ENCODE results near the gene HOXA3. TPM values are rescaled to one million over a fixed set of nuclear protein-coding genes. Genes with fewer than 3 reads are reported as not detected.

HOXA3 gene
- polyA plus RNA-seq, 2 of the 4 experiments (the other 2 are of a cell fraction) = 3.3 to 8.7 TPM

DNA sequence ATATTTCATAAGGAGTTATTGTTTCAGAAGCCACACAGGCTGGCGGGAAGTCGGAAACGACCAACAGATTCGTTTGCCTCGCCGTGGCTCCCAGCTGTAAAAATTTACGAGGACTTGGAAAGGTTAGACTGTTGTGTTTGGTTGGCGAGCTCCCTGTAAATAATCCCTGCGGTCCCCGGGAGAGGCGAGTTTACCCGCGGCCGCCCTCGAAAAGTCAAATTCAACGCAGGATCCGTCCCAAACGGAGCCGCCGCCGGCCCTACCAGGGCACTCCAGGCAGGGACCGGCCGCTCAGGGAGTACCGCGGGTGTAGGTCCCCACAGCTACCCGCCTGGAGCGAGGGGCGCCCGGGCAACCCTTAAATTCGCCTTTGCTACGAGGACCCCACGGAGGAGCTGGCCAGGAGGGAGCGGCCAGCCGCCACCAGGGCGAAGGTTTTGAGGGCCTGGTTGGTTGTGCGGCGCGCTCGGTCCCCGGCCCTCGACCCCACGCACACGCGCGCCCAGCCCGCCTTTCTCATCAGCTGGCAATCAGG lies 13.7 kb upstream of the HOXA3 start:
- Histone ChIP-seq H3K4me1 (peaks cover 7% of the 10 kb centered on the region; the same call in 1 of the 3 replicates), H3K4me2 (no peak overlapping the region), H3K27ac (no peak overlapping the region), H3K9me3 (no peaks in the 10 kb centered on the region), H3K4me3 (no peak overlapping the region)
- TF ChIP-seq FOSB (CRISPR knock-in tag; IDR thresholded peaks at IDR 0.05) (no peak), HES2 (IDR thresholded peaks at IDR 0.05) (no peak), NFE2L2 (conservative IDR thresholded peaks at IDR 0.05; ENCODE audit: low read length) (no peak), ATOH8 (CRISPR knock-in tag; IDR thresholded peaks at IDR 0.05; ENCODE audit: low read depth) (no peak), EHMT2 (IDR thresholded peaks at IDR 0.05; ENCODE audit: low read depth) (no peak), REST (IDR thresholded peaks at IDR 0.05) (no peak), ESRRA (IDR thresholded peaks at IDR 0.05; ENCODE audit: borderline replicate concordance, low read length) (no peak), CBX2 (IDR thresholded peaks at IDR 0.05; ENCODE audit: borderline replicate concordance, low read depth) (no peak), RFX5 (IDR thresholded peaks at IDR 0.05) (no peak), ZC3H11A (IDR thresholded peaks at IDR 0.05) (no peak), SREBF2 (IDR thresholded peaks at IDR 0.05) (no peak), FOSL2 (IDR thresholded peaks at IDR 0.05) (no peak), FOSL2 (CRISPR knock-in tag; IDR thresholded peaks at IDR 0.05) (no peak), FOXS1 (CRISPR knock-in tag; IDR thresholded peaks at IDR 0.05) (no peak), JUN (IDR thresholded peaks at IDR 0.05) (no peak), RNF2 (IDR thresholded peaks at IDR 0.05; ENCODE audit: borderline replicate concordance, low read depth) (no peak), PBX3 (IDR thresholded peaks at IDR 0.05) (no peak), MAFK (IDR thresholded peaks at IDR 0.05; ENCODE audit: partially characterized antibody) (no peak)
- TF ChIP-seq, protein P1, sequence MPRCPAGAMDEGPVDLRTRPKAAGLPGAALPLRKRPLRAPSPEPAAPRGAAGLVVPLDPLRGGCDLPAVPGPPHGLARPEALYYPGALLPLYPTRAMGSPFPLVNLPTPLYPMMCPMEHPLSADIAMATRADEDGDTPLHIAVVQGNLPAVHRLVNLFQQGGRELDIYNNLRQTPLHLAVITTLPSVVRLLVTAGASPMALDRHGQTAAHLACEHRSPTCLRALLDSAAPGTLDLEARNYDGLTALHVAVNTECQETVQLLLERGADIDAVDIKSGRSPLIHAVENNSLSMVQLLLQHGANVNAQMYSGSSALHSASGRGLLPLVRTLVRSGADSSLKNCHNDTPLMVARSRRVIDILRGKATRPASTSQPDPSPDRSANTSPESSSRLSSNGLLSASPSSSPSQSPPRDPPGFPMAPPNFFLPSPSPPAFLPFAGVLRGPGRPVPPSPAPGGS (IDR thresholded peaks at IDR 0.05) = no peak
- 93% methylated on average over 26 of the region's 46 CpGs for WGBS (ENCODE audit: missing lambda C conversion rate)
- ChIA-PET CTCF (interaction anchor here (0.7 to 7.0 kb wide), 7 partner anchors 9 to 1273 kb away, joined by 3 to 160 read pairs (median 3); partner anchors contain the start of genes HOXA5, HOXA6 and HOXA7), POLR2A (no interaction called here)
- ATAC-seq (no peak), DNase-seq (ENCODE audit: low read depth in 1 of 2, low spot score in 1 of 2) (no peak), FAIRE-seq (no peak)
